Measurements from ENCODE around the gene UNC50. TPM values are rescaled to one million over a fixed set of nuclear protein-coding genes. Genes with fewer than 3 reads are reported as not detected.

The UNC50 gene
- 10 to 100 TPM; 25.5 to 26.1 TPM for total RNA-seq

- H3K4me1 Mint-ChIP-seq (ENCODE audit: low read depth), result peaks cover 58% of the 10 kb centered on the region
- POLR2A ChIA-PET, result interaction anchor here (0.7 to 1.4 kb wide), 8 partner anchors 9 to 572 kb away, joined by 3 to 7 read pairs (median 3); no protein-coding TSS in a partner anchor
- H3K27me3 Mint-ChIP-seq (ENCODE audit: low read depth), result no peaks in the 10 kb centered on the region
- H3K36me3 Mint-ChIP-seq (ENCODE audit: low read depth), result peaks cover 27% of the 10 kb centered on the region
- H3K27ac Mint-ChIP-seq, result peak within 1 kb of the TSS; percentile 95
- peak; percentile 93 for DNase-seq
- peak within 1 kb of the TSS; percentile 91 for H3K4me3 Mint-ChIP-seq
- no peaks in the 10 kb centered on the region for H3K9me3 Mint-ChIP-seq (ENCODE audit: insufficient read depth)
- CTCF ChIA-PET, result interaction anchor here (0.8 to 2.4 kb wide), 7 partner anchors 26 to 228 kb away, joined by 3 to 7 read pairs (median 4); no protein-coding TSS in a partner anchor
- ATAC-seq, result peak; percentile 92
Measured at GRCh38 chr2:98608116-98608961, at the start of gene UNC50, which contains the start of gene COA5. TSS of gene UNC50 (plus strand) at chr2:98608589. CDS start at chr2:98609760, 1,171 bp downstream. TSS of gene COA5 (minus strand) at chr2:98608512. CDS start at chr2:98608405, 107 bp downstream.

- POLR2A ChIA-PET, result no interaction called here
- H3K9me3 Mint-ChIP-seq (ENCODE audit: insufficient read depth), result no peaks in the 10 kb centered on the region
- H3K4me3 Mint-ChIP-seq, result peak overlapping the region; percentile 35
- no peaks in the 10 kb centered on the region for H3K27me3 Mint-ChIP-seq (ENCODE audit: low read depth)
- CTCF ChIA-PET, result interaction anchor here (0.8 to 5.5 kb wide), 13 partner anchors 10 to 597 kb away, joined by 3 to 43 read pairs (median 3); no protein-coding TSS in a partner anchor
- H3K4me1 Mint-ChIP-seq (ENCODE audit: low read depth), result peaks cover 81% of the 10 kb centered on the region
- peak overlapping the region; percentile 71 for H3K27ac Mint-ChIP-seq
- DNase-seq, result no peak
- no peak for ATAC-seq
- H3K36me3 Mint-ChIP-seq (ENCODE audit: low read depth), result peaks cover 85% of the 10 kb centered on the region
Measured at GRCh38 chr2:98558852-98559530, 49.4 kb upstream of the UNC50 start.

GRCh38 chr2:98559581-98559980 lies 48.8 kb upstream of the UNC50 start:
- Mint-ChIP-seq H3K36me3 (ENCODE audit: low read depth) (peaks cover 83% of the 10 kb centered on the region), H3K27me3 (ENCODE audit: low read depth) (no peaks in the 10 kb centered on the region), H3K27ac (peak overlapping the region; percentile 71), H3K4me1 (ENCODE audit: low read depth) (peaks cover 79% of the 10 kb centered on the region), H3K9me3 (ENCODE audit: insufficient read depth) (no peaks in the 10 kb centered on the region), H3K4me3 (peak overlapping the region; percentile 35)
- ChIA-PET POLR2A (no interaction called here), CTCF (interaction anchor here (0.9 to 5.5 kb wide), 13 partner anchors 9 to 596 kb away, joined by 3 to 43 read pairs (median 3); no protein-coding TSS in a partner anchor)
- ATAC-seq (peak; percentile 59), DNase-seq (peak; percentile 46)

GRCh38 chr2:98560256-98560771 lies 48.1 kb upstream of the UNC50 start:
- DNase-seq (no peak), ATAC-seq (no peak)
- peak overlapping the region; percentile 35 for H3K4me3 Mint-ChIP-seq
- H3K9me3 Mint-ChIP-seq (ENCODE audit: insufficient read depth), result no peaks in the 10 kb centered on the region
- H3K27ac Mint-ChIP-seq, result peak overlapping the region; percentile 71
- POLR2A ChIA-PET, result no interaction called here
- H3K36me3 Mint-ChIP-seq (ENCODE audit: low read depth), result peaks cover 79% of the 10 kb centered on the region
- no peaks in the 10 kb centered on the region for H3K27me3 Mint-ChIP-seq (ENCODE audit: low read depth)
- H3K4me1 Mint-ChIP-seq (ENCODE audit: low read depth), result peaks cover 78% of the 10 kb centered on the region
- CTCF ChIA-PET, result interaction anchor here (1.0 to 5.5 kb wide), 10 partner anchors 9 to 148 kb away, joined by 3 to 43 read pairs (median 4); no protein-coding TSS in a partner anchor

- no peak overlapping the region for H3K4me3 Mint-ChIP-seq
- no peaks in the 10 kb centered on the region for H3K27me3 Mint-ChIP-seq (ENCODE audit: low read depth)
- ATAC-seq (no peak), DNase-seq (no peak)
- no peak overlapping the region for H3K27ac Mint-ChIP-seq
- H3K9me3 Mint-ChIP-seq (ENCODE audit: insufficient read depth), result no peaks in the 10 kb centered on the region
- H3K4me1 Mint-ChIP-seq (ENCODE audit: low read depth), result peaks cover 76% of the 10 kb centered on the region
- CTCF ChIA-PET, result interaction anchor here (0.7 to 5.5 kb wide), 4 partner anchors 8 to 149 kb away, joined by 3 to 43 read pairs (median 8); no protein-coding TSS in a partner anchor
- POLR2A ChIA-PET, result no interaction called here
- peaks cover 79% of the 10 kb centered on the region for H3K36me3 Mint-ChIP-seq (ENCODE audit: low read depth)
Measured at GRCh38 chr2:98561018-98561417, 47.4 kb upstream of the UNC50 start.

- Mint-ChIP-seq H3K27ac (no peak overlapping the region), H3K4me1 (ENCODE audit: low read depth) (peaks cover 67% of the 10 kb centered on the region), H3K36me3 (ENCODE audit: low read depth) (peaks cover 81% of the 10 kb centered on the region), H3K27me3 (ENCODE audit: low read depth) (no peaks in the 10 kb centered on the region), H3K9me3 (ENCODE audit: insufficient read depth) (no peaks in the 10 kb centered on the region), H3K4me3 (no peak overlapping the region)
- ChIA-PET POLR2A (no interaction called here), CTCF (interaction anchor here (1.4 kb wide), 1 partner anchor 149 kb away, joined by 5 read pairs; no protein-coding TSS in a partner anchor)
- DNase-seq (no peak), ATAC-seq (no peak)
Measured at GRCh38 chr2:98561902-98562695, 46.3 kb upstream of the UNC50 start.

- POLR2A ChIA-PET, result no interaction called here
- Mint-ChIP-seq H3K9me3 (ENCODE audit: insufficient read depth) (no peaks in the 10 kb centered on the region), H3K27me3 (ENCODE audit: low read depth) (no peaks in the 10 kb centered on the region), H3K4me1 (ENCODE audit: low read depth) (peaks cover 54% of the 10 kb centered on the region), H3K27ac (peak overlapping the region; percentile 68), H3K36me3 (ENCODE audit: low read depth) (peaks cover 80% of the 10 kb centered on the region), H3K4me3 (no peak overlapping the region)
- CTCF ChIA-PET, result interaction anchor here (1.4 kb wide), 1 partner anchor 150 kb away, joined by 5 read pairs; no protein-coding TSS in a partner anchor
- DNase-seq, result no peak
- no peak for ATAC-seq
Measured at GRCh38 chr2:98563394-98563793, 45.0 kb upstream of the UNC50 start.

GRCh38 chr2:98564541-98565132 lies 43.8 kb upstream of the UNC50 start:
- no peak overlapping the region for H3K27ac Mint-ChIP-seq
- CTCF ChIA-PET, result no interaction called here
- POLR2A ChIA-PET, result no interaction called here
- no peak overlapping the region for H3K4me3 Mint-ChIP-seq
- DNase-seq (no peak), ATAC-seq (no peak)
- no peaks in the 10 kb centered on the region for H3K27me3 Mint-ChIP-seq (ENCODE audit: low read depth)
- H3K9me3 Mint-ChIP-seq (ENCODE audit: insufficient read depth), result no peaks in the 10 kb centered on the region
- H3K4me1 Mint-ChIP-seq (ENCODE audit: low read depth), result peaks cover 43% of the 10 kb centered on the region
- peaks cover 78% of the 10 kb centered on the region for H3K36me3 Mint-ChIP-seq (ENCODE audit: low read depth)

- CTCF ChIA-PET, result no interaction called here
- H3K4me1 Mint-ChIP-seq (ENCODE audit: low read depth), result peaks cover 35% of the 10 kb centered on the region
- peak overlapping the region; percentile 49 for H3K27ac Mint-ChIP-seq
- H3K9me3 Mint-ChIP-seq (ENCODE audit: insufficient read depth), result no peaks in the 10 kb centered on the region
- no peak overlapping the region for H3K4me3 Mint-ChIP-seq
- ATAC-seq, result no peak
- peaks cover 78% of the 10 kb centered on the region for H3K36me3 Mint-ChIP-seq (ENCODE audit: low read depth)
- POLR2A ChIA-PET, result no interaction called here
- no peak for DNase-seq
- H3K27me3 Mint-ChIP-seq (ENCODE audit: low read depth), result no peaks in the 10 kb centered on the region
Measured at GRCh38 chr2:98565286-98565860, 43.0 kb upstream of the UNC50 start.

- H3K4me3 Mint-ChIP-seq, result no peak overlapping the region
- no peaks in the 10 kb centered on the region for H3K27me3 Mint-ChIP-seq (ENCODE audit: low read depth)
- ChIA-PET CTCF (no interaction called here), POLR2A (no interaction called here)
- H3K36me3 Mint-ChIP-seq (ENCODE audit: low read depth), result peaks cover 78% of the 10 kb centered on the region
- DNase-seq (no peak), ATAC-seq (no peak)
- peaks cover 30% of the 10 kb centered on the region for H3K4me1 Mint-ChIP-seq (ENCODE audit: low read depth)
- H3K27ac Mint-ChIP-seq, result no peak overlapping the region
- no peaks in the 10 kb centered on the region for H3K9me3 Mint-ChIP-seq (ENCODE audit: insufficient read depth)
Measured at GRCh38 chr2:98565941-98566340, 42.4 kb upstream of the UNC50 start.
